Measurements from ENCODE around the gene NOS1.

DNA sequence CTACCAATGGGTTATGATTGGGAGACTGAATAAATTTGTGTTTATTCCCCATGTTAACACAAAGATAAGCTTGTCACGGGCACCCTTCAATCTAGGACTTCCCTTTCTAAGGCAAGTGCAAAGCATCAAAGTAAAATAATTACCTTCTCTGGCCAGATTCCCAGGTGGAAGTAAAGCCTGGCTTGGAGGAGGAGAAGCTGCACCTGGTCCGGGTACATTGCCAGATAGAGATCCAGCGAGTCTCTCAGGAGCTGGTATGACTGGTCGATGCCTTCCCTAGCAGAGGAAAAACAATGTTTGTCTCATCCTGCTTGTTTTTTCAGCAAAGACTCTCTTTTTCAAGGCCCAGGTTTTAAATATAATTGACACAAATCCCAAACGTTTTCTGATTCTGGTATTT lies 196.1 kb downstream of the NOS1 start:
- TF ChIP-seq, protein P1, sequence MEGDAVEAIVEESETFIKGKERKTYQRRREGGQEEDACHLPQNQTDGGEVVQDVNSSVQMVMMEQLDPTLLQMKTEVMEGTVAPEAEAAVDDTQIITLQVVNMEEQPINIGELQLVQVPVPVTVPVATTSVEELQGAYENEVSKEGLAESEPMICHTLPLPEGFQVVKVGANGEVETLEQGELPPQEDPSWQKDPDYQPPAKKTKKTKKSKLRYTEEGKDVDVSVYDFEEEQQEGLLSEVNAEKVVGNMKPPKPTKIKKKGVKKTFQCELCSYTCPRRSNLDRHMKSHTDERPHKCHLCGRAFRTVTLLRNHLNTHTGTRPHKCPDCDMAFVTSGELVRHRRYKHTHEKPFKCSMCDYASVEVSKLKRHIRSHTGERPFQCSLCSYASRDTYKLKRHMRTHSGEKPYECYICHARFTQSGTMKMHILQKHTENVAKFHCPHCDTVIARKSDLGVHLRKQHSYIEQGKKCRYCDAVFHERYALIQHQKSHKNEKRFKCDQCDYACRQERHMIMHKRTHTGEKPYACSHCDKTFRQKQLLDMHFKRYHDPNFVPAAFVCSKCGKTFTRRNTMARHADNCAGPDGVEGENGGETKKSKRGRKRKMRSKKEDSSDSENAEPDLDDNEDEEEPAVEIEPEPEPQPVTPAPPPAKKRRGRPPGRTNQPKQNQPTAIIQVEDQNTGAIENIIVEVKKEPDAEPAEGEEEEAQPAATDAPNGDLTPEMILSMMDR (IDR thresholded peaks at IDR 0.05), result no peak
- TF ChIP-seq POLR2A (IDR thresholded peaks at IDR 0.05) (no peak), POLR2AphosphoS5 (IDR thresholded peaks at IDR 0.05; ENCODE audit: insufficient read depth in 1 of 2, low read depth in 1 of 2) (no peak)
